HCEC 1CT (cell line): Measurements from ENCODE around the gene HTR3C.

ENCODE experiments used
- DNase-seq: peaks from one replicate; pipeline ENCODE4 v3.0.0-alpha.2; 2017

Gene HTR3C

DNA sequence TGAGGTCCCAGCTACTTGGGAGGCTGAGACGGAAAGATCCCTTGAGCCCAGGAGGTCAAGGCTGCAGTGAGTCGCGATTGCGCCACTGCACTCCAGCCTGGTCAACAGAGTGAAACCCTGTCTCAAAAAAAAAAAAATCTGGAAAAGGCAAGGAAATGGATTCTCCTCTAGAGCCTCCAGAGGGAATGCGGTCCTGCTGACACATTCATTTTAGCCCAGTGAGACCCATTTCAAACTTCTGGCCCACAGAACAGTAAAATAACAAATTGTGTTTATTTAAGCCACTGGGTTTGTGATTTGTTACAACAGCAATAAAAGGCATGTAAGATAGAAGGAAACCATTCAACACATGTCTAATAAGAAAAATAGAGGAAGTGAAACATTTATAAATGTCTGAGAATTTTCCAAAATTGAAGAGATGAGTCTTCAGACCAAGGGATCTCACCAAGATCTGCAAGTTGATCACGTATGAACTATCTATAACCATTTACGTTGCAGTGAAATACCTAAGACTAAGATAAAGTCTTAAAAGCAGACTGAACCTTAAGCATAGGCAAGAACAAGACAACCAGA is 44.0 kb downstream of the HTR3C start, which contains the start of gene HTR3E:
TSS of gene HTR3E (plus strand) at position 254 of the 573 bp plus-strand sequence. CDS start 466 bp downstream, outside the sequence.
- peak; percentile 6 for DNase-seq

DNA sequence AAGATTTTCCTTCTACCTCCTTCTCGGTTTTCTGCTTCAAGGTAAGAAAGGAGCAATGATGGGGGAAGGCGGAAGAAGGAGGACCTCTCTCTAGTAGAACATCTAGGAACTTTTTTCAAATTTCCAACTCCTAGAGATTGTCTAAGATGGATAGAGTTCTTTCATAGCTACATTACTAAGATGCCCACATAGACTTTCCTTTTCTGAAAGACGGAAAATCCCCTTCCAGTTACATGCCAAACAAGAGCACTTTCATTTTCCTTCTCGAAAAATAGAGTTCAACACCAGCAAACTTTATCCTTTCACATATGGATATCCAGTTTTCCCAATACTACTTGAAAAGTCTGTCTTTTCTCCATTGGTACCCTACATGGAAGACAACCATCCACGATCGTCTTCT is 44.7 kb downstream of the HTR3C start:
- no peak for DNase-seq

DNA sequence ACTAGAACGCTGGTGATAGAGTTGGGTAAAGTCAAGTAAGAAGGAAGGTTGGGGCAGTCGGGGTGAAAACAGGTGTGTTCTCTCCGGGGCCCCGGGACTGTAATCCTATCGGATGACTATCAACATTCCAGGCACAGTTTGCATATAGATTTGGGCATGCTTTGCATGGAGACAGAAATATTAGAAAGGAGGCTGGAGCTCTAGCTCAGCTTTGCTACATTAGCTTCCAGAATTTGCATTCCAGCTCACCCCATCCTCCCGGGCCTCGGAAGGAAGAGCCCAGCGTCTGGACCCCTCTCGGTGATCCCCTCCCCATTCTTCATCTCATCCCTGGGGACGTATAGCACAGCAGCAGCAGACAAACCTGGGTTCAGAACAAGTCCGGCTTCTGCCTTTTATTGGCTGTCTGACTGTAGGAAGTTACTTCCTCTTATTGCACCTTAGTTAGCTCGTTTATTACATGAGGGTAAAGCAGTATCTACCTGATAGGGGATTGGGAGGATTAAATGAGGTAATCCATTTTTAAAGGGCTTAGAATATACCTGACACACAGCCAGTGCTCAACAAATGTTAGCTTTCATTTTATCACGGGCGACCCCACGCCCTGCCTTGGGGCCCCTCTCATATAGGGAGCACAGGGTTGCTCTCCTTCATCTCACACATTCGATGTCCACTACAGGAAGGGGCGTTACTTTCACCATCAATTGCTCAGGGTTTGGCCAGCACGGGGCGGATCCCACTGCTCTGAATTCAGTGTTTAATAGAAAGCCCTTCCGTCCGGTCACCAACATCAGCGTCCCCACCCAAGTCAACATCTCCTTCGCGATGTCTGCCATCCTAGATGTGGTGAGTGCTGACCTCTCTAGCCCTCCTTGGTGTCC is 47.2 kb downstream of the HTR3C start:
- no peak for DNase-seq
